RWPE2 (cell line): ENCODE measurements around the gene ZNF319.

ENCODE experiments used
- ATAC-seq: fragments of 200-7000 bp; cut with Tn5 transposase; 3 replicates; pipeline ENCODE4 v1.9.1; 2021; ENCODE audit warnings: low read depth
- DNase-seq: peaks from one replicate; pipeline ENCODE4 v3.0.0-alpha.2; 2020; ENCODE audit warnings: low spot score
- H3K27ac ChIP-seq: fragments of 450-650 bp; 2 replicates; pipeline ENCODE4 v1.5.1; 2017; ENCODE audit warnings: mild to moderate bottlenecking; ENCODE audit not compliant: poor library complexity, severe bottlenecking
- H3K27me3 ChIP-seq: fragments of 250-450 bp; sonication (Bioruptor Pico); 2 replicates; pipeline ENCODE4 v1.5.1; 2021; ENCODE audit warnings: mild to moderate bottlenecking, moderate library complexity; ENCODE audit not compliant: insufficient read depth, poor library complexity, severe bottlenecking
- H3K36me3 ChIP-seq: fragments of 250-450 bp; sonication (Bioruptor Pico); 2 replicates; pipeline ENCODE4 v1.5.1; 2020; ENCODE audit warnings: low read depth, mild to moderate bottlenecking, moderate library complexity
- H3K4me1 ChIP-seq: fragments of 250-450 bp; sonication (Bioruptor Pico); 2 replicates; pipeline ENCODE4 v1.5.1; 2021; ENCODE audit warnings: mild to moderate bottlenecking, moderate library complexity; ENCODE audit not compliant: insufficient read depth, poor library complexity, severe bottlenecking
- H3K4me3 ChIP-seq: fragments of 250-450 bp; sonication (Bioruptor Pico); 2 replicates; pipeline ENCODE4 v1.5.1; 2021; ENCODE audit warnings: mild to moderate bottlenecking, moderate library complexity; ENCODE audit not compliant: severe bottlenecking
- H3K9me3 ChIP-seq: fragments of 250-450 bp; sonication (Bioruptor Pico); 2 replicates; pipeline ENCODE4 v1.5.1; 2021; ENCODE audit warnings: mild to moderate bottlenecking, moderate library complexity; ENCODE audit not compliant: severe bottlenecking
- CTCF ChIP-seq: fragments of 450-650 bp; IDR thresholded peaks from one replicate; pipeline ENCODE4 v1.5.1; 2017; ENCODE audit warnings: mild to moderate bottlenecking, moderate library complexity; ENCODE audit not compliant: poor library complexity, severe bottlenecking

Gene ZNF319

GRCh38 chr16:57949595-57950238 is 50.8 kb downstream of the ZNF319 start:
- ATAC-seq (no peak), DNase-seq (no peak)
- H3K36me3 ChIP-seq = no peaks in the 10 kb centered on the region
- H3K4me1 ChIP-seq = no peaks in the 10 kb centered on the region
- no peak overlapping the region for H3K4me3 ChIP-seq
- no peak for TF ChIP-seq CTCF
- no peaks in the 10 kb centered on the region for H3K9me3 ChIP-seq
- no peaks in the 10 kb centered on the region for H3K27me3 ChIP-seq
- H3K27ac ChIP-seq = no peak overlapping the region

GRCh38 chr16:57949013-57949412 is 51.5 kb downstream of the ZNF319 start:
- H3K4me1 ChIP-seq = no peaks in the 10 kb centered on the region
- H3K36me3 ChIP-seq = no peaks in the 10 kb centered on the region
- H3K9me3 ChIP-seq = no peaks in the 10 kb centered on the region
- no peak for TF ChIP-seq CTCF
- H3K27ac ChIP-seq = no peak overlapping the region
- ATAC-seq = no peak; the same call in 2 of the 3 replicates
- no peak overlapping the region for H3K4me3 ChIP-seq
- no peak for DNase-seq
- no peaks in the 10 kb centered on the region for H3K27me3 ChIP-seq

GRCh38 chr16:57948027-57948426 is 52.4 kb downstream of the ZNF319 start:
- no peak for DNase-seq
- no peaks in the 10 kb centered on the region for H3K9me3 ChIP-seq
- ATAC-seq = no peak
- no peaks in the 10 kb centered on the region for H3K27me3 ChIP-seq
- TF ChIP-seq CTCF = no peak
- H3K4me3 ChIP-seq = no peak overlapping the region
- H3K36me3 ChIP-seq = no peaks in the 10 kb centered on the region
- H3K4me1 ChIP-seq = no peaks in the 10 kb centered on the region
- H3K27ac ChIP-seq = no peak overlapping the region

- H3K36me3 ChIP-seq = no peaks in the 10 kb centered on the region
- DNase-seq = no peak
- ATAC-seq = no peak
- H3K4me3 ChIP-seq = no peak overlapping the region
- no peak overlapping the region for H3K27ac ChIP-seq
- H3K9me3 ChIP-seq = no peaks in the 10 kb centered on the region
- H3K27me3 ChIP-seq = no peaks in the 10 kb centered on the region
- TF ChIP-seq CTCF = no peak
- no peaks in the 10 kb centered on the region for H3K4me1 ChIP-seq
Observed at GRCh38 chr16:57947261-57947660, 53.2 kb downstream of the ZNF319 start.

GRCh38 chr16:57946181-57946801 is 54.2 kb downstream of the ZNF319 start:
- Histone ChIP-seq H3K9me3 (no peaks in the 10 kb centered on the region), H3K4me3 (no peak overlapping the region), H3K27me3 (no peaks in the 10 kb centered on the region), H3K4me1 (no peaks in the 10 kb centered on the region), H3K27ac (no peak overlapping the region), H3K36me3 (no peaks in the 10 kb centered on the region)
- no peak for TF ChIP-seq CTCF
- DNase-seq (no peak), ATAC-seq (no peak)
